HEK293T (cell line): Measurements from ENCODE around the gene WDR54.

ENCODE experiments used
- CTCF ChIA-PET: fragments of 350-600 bp; formaldehyde crosslinking; extraction: SDS; loops from one replicate; lab custom pipeline; 2021; ENCODE audit warnings: antibody characterized with exemption, inconsistent platforms; lab: Yijun Ruan, JAX
- POLR2A ChIA-PET: fragments of 350-600 bp; formaldehyde crosslinking; extraction: SDS; loops from one replicate; lab custom pipeline; 2020; ENCODE audit warnings: antibody characterized with exemption, inconsistent platforms; lab: Yijun Ruan, JAX
- DNase-seq: peaks from one replicate; pipeline ENCODE4 v3.0.0; 2012; ENCODE audit warnings: mixed read lengths; ENCODE audit errors: extremely low spot score
- ARNT ChIP-seq: fragments of 450-650 bp; IDR thresholded peaks from 2 replicates; pipeline ENCODE4 v1.6.1; 2017; ENCODE audit warnings: mild to moderate bottlenecking
- BHLHE40 ChIP-seq: fragments of 450-650 bp; IDR thresholded peaks from 2 replicates; pipeline ENCODE4 v1.6.1; 2016; ENCODE audit warnings: mild to moderate bottlenecking, moderate library complexity, borderline replicate concordance
- CTBP1 ChIP-seq: fragments of 450-650 bp; IDR thresholded peaks from 2 replicates; pipeline ENCODE4 v1.6.1; 2016; ENCODE audit warnings: borderline replicate concordance
- ELF4 ChIP-seq: fragments of 450-650 bp; IDR thresholded peaks from 2 replicates; pipeline ENCODE4 v1.6.1; 2017; ENCODE audit warnings: antibody characterized with exemption
- FOXA1 ChIP-seq: fragments of 450-650 bp; IDR thresholded peaks from 2 replicates; pipeline ENCODE4 v1.6.1; 2016; ENCODE audit warnings: mild to moderate bottlenecking
- FOXK2 ChIP-seq: fragments of 450-650 bp; IDR thresholded peaks from 2 replicates; pipeline ENCODE4 v1.6.1; 2016; ENCODE audit warnings: mild to moderate bottlenecking
- FOXM1 ChIP-seq: fragments of 450-650 bp; IDR thresholded peaks from 2 replicates; pipeline ENCODE4 v1.6.1; 2017; ENCODE audit warnings: mild to moderate bottlenecking, borderline replicate concordance
- HDGF ChIP-seq: fragments of 450-650 bp; IDR thresholded peaks from 2 replicates; pipeline ENCODE4 v1.6.1; 2017; ENCODE audit warnings: antibody characterized with exemption, borderline replicate concordance
- L3MBTL2 ChIP-seq: fragments of 450-650 bp; conservative IDR thresholded peaks from 2 replicates; pipeline ENCODE4 v1.6.1; 2016; ENCODE audit warnings: mild to moderate bottlenecking
- LEF1 ChIP-seq: fragments of 450-650 bp; IDR thresholded peaks from 2 replicates; pipeline ENCODE4 v1.6.1; 2017; ENCODE audit warnings: mild to moderate bottlenecking, borderline replicate concordance
- NFRKB ChIP-seq: fragments of 450-650 bp; IDR thresholded peaks from 2 replicates; pipeline ENCODE4 v1.6.1; 2016; ENCODE audit warnings: mild to moderate bottlenecking, moderate library complexity
- PKNOX1 ChIP-seq: fragments of 450-650 bp; IDR thresholded peaks from 2 replicates; pipeline ENCODE4 v1.6.1; 2016
- SP1 ChIP-seq: fragments of 450-650 bp; IDR thresholded peaks from 2 replicates; pipeline ENCODE4 v1.6.1; 2017
- SUZ12 ChIP-seq: fragments of 450-650 bp; IDR thresholded peaks from 2 replicates; pipeline ENCODE4 v1.6.1; 2016; ENCODE audit warnings: mild to moderate bottlenecking
- TARDBP ChIP-seq: fragments of 450-650 bp; IDR thresholded peaks from 2 replicates; pipeline ENCODE4 v1.6.1; 2016
- ZNF384 ChIP-seq: fragments of 450-650 bp; IDR thresholded peaks from 2 replicates; pipeline ENCODE4 v1.6.1; 2016

The WDR54 gene

GRCh38 chr2:74393525-74393924 lies 28.0 kb upstream of the WDR54 start:
- ChIA-PET CTCF (no interaction called here), POLR2A (no interaction called here)
- no peak for DNase-seq
- TF ChIP-seq ARNT (no peak), SP1 (no peak), ZNF384 (no peak)

GRCh38 chr2:74396149-74396548 lies 25.4 kb upstream of the WDR54 start:
- DNase-seq: no peak
- ChIA-PET CTCF (interaction anchor here (1.0 kb wide), 1 partner anchor 79 kb away, joined by 3 read pairs; no protein-coding TSS in a partner anchor), POLR2A (no interaction called here)
- TF ChIP-seq ZNF384 (no peak), SUZ12 (no peak), CTBP1 (no peak), SP1 (no peak), BHLHE40 (no peak), LEF1 (no peak), PKNOX1 (no peak), FOXA1 (no peak), TARDBP (no peak), L3MBTL2 (no peak), FOXK2 (no peak), NFRKB (no peak), HDGF (no peak), FOXM1 (no peak), ARNT (no peak)

GRCh38 chr2:74399785-74400184 lies 21.7 kb upstream of the WDR54 start:
- DNase-seq: peak; percentile 40
- CTCF ChIA-PET: no interaction called here
- POLR2A ChIA-PET: interaction anchor here (3.1 kb wide), 1 partner anchor 8 kb away, joined by 12 read pairs; no protein-coding TSS in a partner anchor
- no peak for TF ChIP-seq ELF4
- TF ChIP-seq PKNOX1: no peak
- no peak for TF ChIP-seq BHLHE40
- no peak for TF ChIP-seq SUZ12
- TF ChIP-seq FOXM1: no peak
- TF ChIP-seq CTBP1: no peak
- TF ChIP-seq HDGF: no peak
- no peak for TF ChIP-seq TARDBP
- no peak for TF ChIP-seq L3MBTL2
- no peak for TF ChIP-seq NFRKB
- no peak for TF ChIP-seq ARNT
- TF ChIP-seq ZNF384: no peak
- no peak for TF ChIP-seq FOXK2
- no peak for TF ChIP-seq SP1
- TF ChIP-seq FOXA1: no peak

- TF ChIP-seq FOXA1 (no peak), ZNF384 (peak; percentile 58)
- POLR2A ChIA-PET: interaction anchor here (3.1 kb wide), 1 partner anchor 10 kb away, joined by 12 read pairs; no protein-coding TSS in a partner anchor
- DNase-seq: no peak
- CTCF ChIA-PET: interaction anchor here (0.9 to 1.1 kb wide), 2 partner anchors 67 to 73 kb away, joined by 4 to 5 read pairs; no protein-coding TSS in a partner anchor
These were observed 19.6 kb upstream of the WDR54 start for GRCh38 chr2:74401891-74402290.

GRCh38 chr2:74406035-74406434 lies 15.5 kb upstream of the WDR54 start:
- TF ChIP-seq ARNT (no peak), ZNF384 (no peak), L3MBTL2 (no peak), TARDBP (no peak), FOXK2 (no peak), ELF4 (no peak), FOXA1 (no peak), HDGF (no peak), PKNOX1 (no peak), LEF1 (no peak)
- POLR2A ChIA-PET: interaction anchor here (1.7 kb wide), 1 partner anchor 16 kb away, joined by 3 read pairs; no protein-coding TSS in a partner anchor
- DNase-seq: no peak
- CTCF ChIA-PET: interaction anchor here (0.7 kb wide), 1 partner anchor 69 kb away, joined by 3 read pairs; no protein-coding TSS in a partner anchor

- POLR2A ChIA-PET: interaction anchor here (1.2 to 1.7 kb wide), 2 partner anchors 15 to 50 kb away, joined by 3 read pairs; partner anchors contain the start of gene WBP1
- TF ChIP-seq ELF4: no peak
- no peak for TF ChIP-seq NFRKB
- no peak for TF ChIP-seq ARNT
- TF ChIP-seq FOXA1: no peak
- no peak for TF ChIP-seq BHLHE40
- no peak for TF ChIP-seq PKNOX1
- no peak for TF ChIP-seq TARDBP
- no peak for TF ChIP-seq FOXM1
- no peak for TF ChIP-seq HDGF
- no peak for DNase-seq
- CTCF ChIA-PET: no interaction called here
These were observed 13.8 kb upstream of the WDR54 start for GRCh38 chr2:74407682-74408081.
